ENCODE measurements around the gene PLCH1.

DNA sequence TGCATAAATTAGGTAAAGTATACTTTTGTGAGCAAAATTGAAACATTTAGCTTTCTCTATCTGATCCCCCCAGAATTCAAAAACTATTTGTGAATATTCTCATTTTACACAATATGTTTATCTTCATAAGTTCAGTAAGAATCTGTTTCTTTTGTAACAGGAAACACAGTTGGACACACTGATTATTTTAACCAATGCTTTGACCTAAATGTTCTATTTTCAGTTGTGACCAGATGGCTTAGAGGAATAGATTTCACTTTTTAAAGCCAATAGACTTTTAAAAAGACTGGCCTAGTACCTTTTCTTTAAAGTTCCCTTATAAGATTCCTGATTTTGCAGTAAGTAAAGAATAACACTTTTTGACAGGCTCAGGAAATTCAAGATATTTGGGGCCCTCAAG, 377.4 kb downstream of the PLCH1 start:
- TF ChIP-seq, protein P1, sequence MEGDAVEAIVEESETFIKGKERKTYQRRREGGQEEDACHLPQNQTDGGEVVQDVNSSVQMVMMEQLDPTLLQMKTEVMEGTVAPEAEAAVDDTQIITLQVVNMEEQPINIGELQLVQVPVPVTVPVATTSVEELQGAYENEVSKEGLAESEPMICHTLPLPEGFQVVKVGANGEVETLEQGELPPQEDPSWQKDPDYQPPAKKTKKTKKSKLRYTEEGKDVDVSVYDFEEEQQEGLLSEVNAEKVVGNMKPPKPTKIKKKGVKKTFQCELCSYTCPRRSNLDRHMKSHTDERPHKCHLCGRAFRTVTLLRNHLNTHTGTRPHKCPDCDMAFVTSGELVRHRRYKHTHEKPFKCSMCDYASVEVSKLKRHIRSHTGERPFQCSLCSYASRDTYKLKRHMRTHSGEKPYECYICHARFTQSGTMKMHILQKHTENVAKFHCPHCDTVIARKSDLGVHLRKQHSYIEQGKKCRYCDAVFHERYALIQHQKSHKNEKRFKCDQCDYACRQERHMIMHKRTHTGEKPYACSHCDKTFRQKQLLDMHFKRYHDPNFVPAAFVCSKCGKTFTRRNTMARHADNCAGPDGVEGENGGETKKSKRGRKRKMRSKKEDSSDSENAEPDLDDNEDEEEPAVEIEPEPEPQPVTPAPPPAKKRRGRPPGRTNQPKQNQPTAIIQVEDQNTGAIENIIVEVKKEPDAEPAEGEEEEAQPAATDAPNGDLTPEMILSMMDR (optimal IDR thresholded peaks at IDR 0.05 in 1 of 3, IDR thresholded peaks at IDR 0.05 in 1 of 3, conservative IDR thresholded peaks at IDR 0.05 in 1 of 3; ENCODE audit: extremely low read depth in 1 of 3, insufficient read depth in 2 of 3, low read length in 3 of 3) = no peak
- no peak for TF ChIP-seq EZH2 (IDR thresholded peaks at IDR 0.05; ENCODE audit: low read length)
